ENCODE results near the gene NKAIN2.
A peak's percentile ranks its signal among the peaks of the same experiment; 100 is the strongest.

NKAIN2 gene

DNA sequence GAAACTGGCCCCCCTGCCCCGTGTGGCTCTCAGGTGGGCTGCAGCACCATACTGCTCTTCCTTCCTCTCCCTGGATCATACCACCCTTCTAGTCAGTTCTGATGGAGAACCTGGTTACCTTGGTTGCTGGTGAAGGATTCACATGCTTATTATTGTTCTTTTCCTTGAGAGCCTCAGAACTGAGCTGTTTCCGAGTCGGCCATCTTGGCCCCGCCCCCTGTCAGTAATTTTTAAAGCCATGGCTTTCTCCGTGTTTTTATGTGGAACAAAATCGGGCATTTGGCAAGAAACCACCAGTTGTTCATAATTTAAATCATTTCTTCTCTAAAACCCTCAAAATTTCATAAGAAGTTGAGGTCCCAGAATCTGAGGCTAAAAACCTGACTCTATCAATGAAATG is 493.8 kb downstream of the NKAIN2 start:
- Histone ChIP-seq H3K36me3 (ENCODE audit: control insufficient read depth in 2 of 2, insufficient read depth in 1 of 2, low read length in 2 of 2) (no peaks in the 10 kb centered on the region), H3K4me1 (ENCODE audit: control insufficient read depth, insufficient read depth, low read length) (no peaks in the 10 kb centered on the region), H3K27ac (ENCODE audit: extremely low read depth, low read depth, low read length) (no peak overlapping the region), H3K9me3 (ENCODE audit: control insufficient read depth, insufficient read depth, low read depth, low read length) (no peaks in the 10 kb centered on the region), H3K4me3 (ENCODE audit: low read depth, low read length) (no peak overlapping the region)
- no peak for TF ChIP-seq ZNF701 (tag by site-specific recombination; IDR thresholded peaks at IDR 0.05)
- no peak for TF ChIP-seq ZBTB21 (tag by site-specific recombination; IDR thresholded peaks at IDR 0.05)
- TF ChIP-seq, protein P1, sequence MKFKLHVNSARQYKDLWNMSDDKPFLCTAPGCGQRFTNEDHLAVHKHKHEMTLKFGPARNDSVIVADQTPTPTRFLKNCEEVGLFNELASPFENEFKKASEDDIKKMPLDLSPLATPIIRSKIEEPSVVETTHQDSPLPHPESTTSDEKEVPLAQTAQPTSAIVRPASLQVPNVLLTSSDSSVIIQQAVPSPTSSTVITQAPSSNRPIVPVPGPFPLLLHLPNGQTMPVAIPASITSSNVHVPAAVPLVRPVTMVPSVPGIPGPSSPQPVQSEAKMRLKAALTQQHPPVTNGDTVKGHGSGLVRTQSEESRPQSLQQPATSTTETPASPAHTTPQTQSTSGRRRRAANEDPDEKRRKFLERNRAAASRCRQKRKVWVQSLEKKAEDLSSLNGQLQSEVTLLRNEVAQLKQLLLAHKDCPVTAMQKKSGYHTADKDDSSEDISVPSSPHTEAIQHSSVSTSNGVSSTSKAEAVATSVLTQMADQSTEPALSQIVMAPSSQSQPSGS (tag by site-specific recombination; IDR thresholded peaks at IDR 0.05; ENCODE audit: low read depth): no peak
- no peak for TF ChIP-seq ZSCAN16 (tag by site-specific recombination; IDR thresholded peaks at IDR 0.05)
- no peak for TF ChIP-seq ZNF366 (tag by site-specific recombination; conservative IDR thresholded peaks at IDR 0.05)
- no peak for TF ChIP-seq ZNF791 (tag by site-specific recombination; IDR thresholded peaks at IDR 0.05)
- TF ChIP-seq, protein P2, sequence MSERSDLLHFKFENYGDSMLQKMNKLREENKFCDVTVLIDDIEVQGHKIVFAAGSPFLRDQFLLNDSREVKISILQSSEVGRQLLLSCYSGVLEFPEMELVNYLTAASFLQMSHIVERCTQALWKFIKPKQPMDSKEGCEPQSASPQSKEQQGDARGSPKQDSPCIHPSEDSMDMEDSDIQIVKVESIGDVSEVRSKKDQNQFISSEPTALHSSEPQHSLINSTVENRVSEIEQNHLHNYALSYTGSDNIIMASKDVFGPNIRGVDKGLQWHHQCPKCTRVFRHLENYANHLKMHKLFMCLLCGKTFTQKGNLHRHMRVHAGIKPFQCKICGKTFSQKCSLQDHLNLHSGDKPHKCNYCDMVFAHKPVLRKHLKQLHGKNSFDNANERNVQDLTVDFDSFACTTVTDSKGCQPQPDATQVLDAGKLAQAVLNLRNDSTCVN (tag by site-specific recombination; optimal IDR thresholded peaks at IDR 0.05): no peak
- no peak for TF ChIP-seq ZNF658 (tag by site-specific recombination; IDR thresholded peaks at IDR 0.05)
- TF ChIP-seq, protein P3, sequence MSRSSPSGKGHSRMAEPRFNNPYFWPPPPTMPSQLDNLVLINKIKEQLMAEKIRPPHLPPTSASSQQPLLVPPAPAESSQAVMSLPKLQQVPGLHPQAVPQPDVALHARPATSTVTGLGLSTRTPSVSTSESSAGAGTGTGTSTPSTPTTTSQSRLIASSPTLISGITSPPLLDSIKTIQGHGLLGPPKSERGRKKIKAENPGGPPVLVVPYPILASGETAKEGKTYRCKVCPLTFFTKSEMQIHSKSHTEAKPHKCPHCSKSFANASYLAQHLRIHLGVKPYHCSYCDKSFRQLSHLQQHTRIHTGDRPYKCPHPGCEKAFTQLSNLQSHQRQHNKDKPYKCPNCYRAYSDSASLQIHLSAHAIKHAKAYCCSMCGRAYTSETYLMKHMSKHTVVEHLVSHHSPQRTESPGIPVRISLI (tag by site-specific recombination; IDR thresholded peaks at IDR 0.05): no peak
- TF ChIP-seq, protein P4, sequence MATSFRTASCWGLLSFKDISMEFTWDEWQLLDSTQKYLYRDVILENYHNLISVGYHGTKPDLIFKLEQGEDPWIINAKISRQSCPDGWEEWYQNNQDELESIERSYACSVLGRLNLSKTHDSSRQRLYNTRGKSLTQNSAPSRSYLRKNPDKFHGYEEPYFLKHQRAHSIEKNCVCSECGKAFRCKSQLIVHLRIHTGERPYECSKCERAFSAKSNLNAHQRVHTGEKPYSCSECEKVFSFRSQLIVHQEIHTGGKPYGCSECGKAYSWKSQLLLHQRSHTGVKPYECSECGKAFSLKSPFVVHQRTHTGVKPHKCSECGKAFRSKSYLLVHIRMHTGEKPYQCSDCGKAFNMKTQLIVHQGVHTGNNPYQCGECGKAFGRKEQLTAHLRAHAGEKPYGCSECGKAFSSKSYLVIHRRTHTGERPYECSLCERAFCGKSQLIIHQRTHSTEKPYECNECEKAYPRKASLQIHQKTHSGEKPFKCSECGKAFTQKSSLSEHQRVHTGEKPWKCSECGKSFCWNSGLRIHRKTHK (tag by site-specific recombination; IDR thresholded peaks at IDR 0.05): no peak
- TF ChIP-seq ZNF223 (tag by site-specific recombination; IDR thresholded peaks at IDR 0.05): no peak
- no peak for TF ChIP-seq SP7 (tag by site-specific recombination; IDR thresholded peaks at IDR 0.05)
- TF ChIP-seq OVOL3 (tag by site-specific recombination; IDR thresholded peaks at IDR 0.05): no peak
- TF ChIP-seq, protein P5, sequence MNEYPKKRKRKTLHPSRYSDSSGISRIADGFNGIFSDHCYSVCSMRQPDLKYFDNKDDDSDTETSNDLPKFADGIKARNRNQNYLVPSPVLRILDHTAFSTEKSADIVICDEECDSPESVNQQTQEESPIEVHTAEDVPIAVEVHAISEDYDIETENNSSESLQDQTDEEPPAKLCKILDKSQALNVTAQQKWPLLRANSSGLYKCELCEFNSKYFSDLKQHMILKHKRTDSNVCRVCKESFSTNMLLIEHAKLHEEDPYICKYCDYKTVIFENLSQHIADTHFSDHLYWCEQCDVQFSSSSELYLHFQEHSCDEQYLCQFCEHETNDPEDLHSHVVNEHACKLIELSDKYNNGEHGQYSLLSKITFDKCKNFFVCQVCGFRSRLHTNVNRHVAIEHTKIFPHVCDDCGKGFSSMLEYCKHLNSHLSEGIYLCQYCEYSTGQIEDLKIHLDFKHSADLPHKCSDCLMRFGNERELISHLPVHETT (tag by site-specific recombination; IDR thresholded peaks at IDR 0.05): no peak
- no peak for TF ChIP-seq ZNF174 (tag by site-specific recombination; IDR thresholded peaks at IDR 0.05)
- TF ChIP-seq ZNF324 (tag by site-specific recombination; IDR thresholded peaks at IDR 0.05): no peak
- TF ChIP-seq ZNF585B (tag by site-specific recombination; IDR thresholded peaks at IDR 0.05): no peak
- no peak for TF ChIP-seq ZIC2 (tag by site-specific recombination; IDR thresholded peaks at IDR 0.05)
- CTCF ChIA-PET: no interaction called here
- POLR2A ChIA-PET: no interaction called here

DNA sequence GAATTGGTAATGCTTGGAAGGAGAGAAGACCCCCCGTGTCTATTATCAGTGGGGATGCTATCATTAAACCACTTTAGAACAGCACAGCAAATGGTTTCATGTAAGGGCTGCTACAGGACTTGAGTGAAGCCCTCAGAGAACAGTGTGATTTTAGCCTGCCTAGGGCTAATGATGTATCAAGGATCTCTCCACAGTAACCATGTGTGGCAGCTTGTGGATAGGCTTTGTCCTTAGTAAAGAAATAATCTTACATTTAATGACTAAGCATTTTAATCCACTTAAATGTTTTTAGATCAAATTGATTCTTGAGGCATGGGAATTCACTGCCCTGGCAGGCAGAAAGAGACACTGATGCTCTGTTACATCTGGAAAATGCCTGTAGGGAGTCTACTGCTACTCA is 495.1 kb downstream of the NKAIN2 start:
- H3K36me3 ChIP-seq (ENCODE audit: control insufficient read depth in 2 of 2, insufficient read depth in 1 of 2, low read length in 2 of 2): no peaks in the 10 kb centered on the region
- H3K4me1 ChIP-seq (ENCODE audit: control insufficient read depth, insufficient read depth, low read length): no peaks in the 10 kb centered on the region
- H3K9me3 ChIP-seq (ENCODE audit: control insufficient read depth, insufficient read depth, low read depth, low read length): no peaks in the 10 kb centered on the region
- no peak overlapping the region for H3K4me3 ChIP-seq (ENCODE audit: low read depth, low read length)
- ChIA-PET CTCF (no interaction called here), POLR2A (no interaction called here)
- no peak overlapping the region for H3K27ac ChIP-seq (ENCODE audit: extremely low read depth, low read depth, low read length)
- TF ChIP-seq ZNF571 (tag by site-specific recombination; IDR thresholded peaks at IDR 0.05) (no peak), ZNF146 (tag by site-specific recombination; IDR thresholded peaks at IDR 0.05) (no peak), SCRT2 (tag by site-specific recombination; IDR thresholded peaks at IDR 0.05) (no peak), SCRT1 (tag by site-specific recombination; IDR thresholded peaks at IDR 0.05; ENCODE audit: borderline replicate concordance) (no peak), ZIC2 (tag by site-specific recombination; IDR thresholded peaks at IDR 0.05) (peak; percentile 38)
